ENCODE measurements around the gene ERO1B.
"Not testable (repeated sequence)": the region's sequence is repeated elsewhere in the genome, so short reads cannot be mapped to it uniquely, and the experiment has no call there.

ERO1B gene

GRCh38 chr1:236315092-236315491, 33.3 kb upstream of the ERO1B start:
- no peaks in the 10 kb centered on the region for H3K9me3 ChIP-seq (ENCODE audit: control insufficient read depth, low read length)
- H3K9ac ChIP-seq (ENCODE audit: low read length) = no peak overlapping the region
- H3K36me3 ChIP-seq (ENCODE audit: control insufficient read depth, insufficient read depth, low read length, severe bottlenecking) = no peaks in the 10 kb centered on the region
- no peak overlapping the region for H3K4me3 ChIP-seq (ENCODE audit: low read length)
- H3K4me1 ChIP-seq (ENCODE audit: control insufficient read depth, insufficient read depth, low read length) = no peaks in the 10 kb centered on the region
- H3K27me3 ChIP-seq (replicated peaks; ENCODE audit: control insufficient read depth, insufficient read depth, low read length) = peaks cover 8% of the 10 kb centered on the region
- DNase-seq (ENCODE audit: low read depth) = no peak

- H3K4me1 ChIP-seq (ENCODE audit: control insufficient read depth, insufficient read depth, low read length); H3K9ac ChIP-seq (ENCODE audit: low read length); H3K4me3 ChIP-seq (ENCODE audit: low read length); H3K27me3 ChIP-seq (replicated peaks; ENCODE audit: control insufficient read depth, insufficient read depth, low read length); H3K36me3 ChIP-seq (ENCODE audit: control insufficient read depth, insufficient read depth, low read length, severe bottlenecking); DNase-seq (ENCODE audit: low read depth); H3K9me3 ChIP-seq (ENCODE audit: control insufficient read depth, low read length): not testable (repeated sequence)
Observed at GRCh38 chr1:236314050-236314449, 32.3 kb upstream of the ERO1B start.

GRCh38 chr1:236313427-236313826, 31.7 kb upstream of the ERO1B start:
- no peak for DNase-seq (ENCODE audit: low read depth)
- H3K4me1 ChIP-seq (ENCODE audit: control insufficient read depth, insufficient read depth, low read length) = no peaks in the 10 kb centered on the region
- H3K9ac ChIP-seq (ENCODE audit: low read length) = no peak overlapping the region
- no peak overlapping the region for H3K4me3 ChIP-seq (ENCODE audit: low read length)
- H3K36me3 ChIP-seq (ENCODE audit: control insufficient read depth, insufficient read depth, low read length, severe bottlenecking) = no peaks in the 10 kb centered on the region
- H3K9me3 ChIP-seq (ENCODE audit: control insufficient read depth, low read length) = no peaks in the 10 kb centered on the region
- peaks cover 9% of the 10 kb centered on the region for H3K27me3 ChIP-seq (replicated peaks; ENCODE audit: control insufficient read depth, insufficient read depth, low read length)

DNA sequence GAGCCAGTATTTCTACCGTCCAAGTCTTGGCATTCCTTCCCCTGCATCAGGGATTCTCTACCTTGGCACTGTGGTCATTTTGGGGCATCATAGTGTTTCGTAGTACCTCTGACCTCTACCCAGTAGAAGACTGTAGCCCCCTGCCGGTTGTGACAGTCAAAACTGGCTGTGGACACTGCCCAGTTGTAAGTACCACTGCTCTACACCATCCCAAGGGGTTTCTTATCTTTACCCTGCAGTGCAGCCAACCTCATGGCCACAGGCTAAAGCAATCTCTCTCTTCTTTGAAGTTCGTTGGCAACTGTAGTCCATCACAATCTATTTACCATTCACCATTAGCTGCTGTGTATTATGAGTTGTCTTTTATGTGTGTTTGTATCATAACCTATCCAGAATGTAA, 29.3 kb upstream of the ERO1B start:
- Histone ChIP-seq H3K4me1 (ENCODE audit: control insufficient read depth, insufficient read depth, low read length) (no peaks in the 10 kb centered on the region), H3K9ac (ENCODE audit: low read length) (no peak overlapping the region), H3K36me3 (ENCODE audit: control insufficient read depth, insufficient read depth, low read length, severe bottlenecking) (no peaks in the 10 kb centered on the region), H3K9me3 (ENCODE audit: control insufficient read depth, low read length) (no peaks in the 10 kb centered on the region), H3K27me3 (replicated peaks; ENCODE audit: control insufficient read depth, insufficient read depth, low read length) (peaks cover 7% of the 10 kb centered on the region), H3K4me3 (ENCODE audit: low read length) (no peak overlapping the region)
- no peak for DNase-seq (ENCODE audit: low read depth)

- H3K4me3 ChIP-seq (ENCODE audit: low read length) = no peak overlapping the region
- no peak for DNase-seq (ENCODE audit: low read depth)
- H3K27me3 ChIP-seq (replicated peaks; ENCODE audit: control insufficient read depth, insufficient read depth, low read length) = peaks cover 5% of the 10 kb centered on the region
- no peaks in the 10 kb centered on the region for H3K9me3 ChIP-seq (ENCODE audit: control insufficient read depth, low read length)
- H3K36me3 ChIP-seq (ENCODE audit: control insufficient read depth, insufficient read depth, low read length, severe bottlenecking) = no peaks in the 10 kb centered on the region
- H3K4me1 ChIP-seq (ENCODE audit: control insufficient read depth, insufficient read depth, low read length) = no peaks in the 10 kb centered on the region
- H3K9ac ChIP-seq (ENCODE audit: low read length) = no peak overlapping the region
Observed at GRCh38 chr1:236308827-236309226, 27.1 kb upstream of the ERO1B start.

DNA sequence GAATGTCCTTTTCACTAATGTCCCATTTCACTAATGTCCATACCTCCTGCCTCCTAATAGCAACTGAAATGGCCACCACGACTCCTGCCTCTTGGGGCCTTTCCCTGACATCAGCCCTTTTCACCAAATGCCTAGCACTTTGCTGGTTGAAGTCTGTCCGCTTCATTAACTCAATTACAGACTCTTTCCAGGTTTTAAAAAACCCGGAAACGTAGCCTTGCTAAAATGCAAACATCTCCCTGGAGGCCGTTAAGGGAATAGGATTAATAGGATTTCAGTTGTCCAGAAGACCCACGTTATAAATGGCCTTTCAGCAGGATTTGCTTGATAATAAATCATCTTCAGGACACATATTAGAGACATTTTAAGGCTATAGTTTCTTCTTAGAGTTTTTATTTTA, 25.7 kb upstream of the ERO1B start:
- DNase-seq (ENCODE audit: low read depth) = no peak
- no peaks in the 10 kb centered on the region for H3K4me1 ChIP-seq (ENCODE audit: control insufficient read depth, insufficient read depth, low read length)
- H3K9me3 ChIP-seq (ENCODE audit: control insufficient read depth, low read length) = no peaks in the 10 kb centered on the region
- peaks cover 3% of the 10 kb centered on the region for H3K27me3 ChIP-seq (replicated peaks; ENCODE audit: control insufficient read depth, insufficient read depth, low read length)
- H3K9ac ChIP-seq (ENCODE audit: low read length) = no peak overlapping the region
- no peak overlapping the region for H3K4me3 ChIP-seq (ENCODE audit: low read length)
- no peaks in the 10 kb centered on the region for H3K36me3 ChIP-seq (ENCODE audit: control insufficient read depth, insufficient read depth, low read length, severe bottlenecking)

GRCh38 chr1:236304682-236305081, 22.9 kb upstream of the ERO1B start:
- H3K9me3 ChIP-seq (ENCODE audit: control insufficient read depth, low read length) = no peaks in the 10 kb centered on the region
- no peak for DNase-seq (ENCODE audit: low read depth)
- peaks cover 8% of the 10 kb centered on the region for H3K27me3 ChIP-seq (replicated peaks; ENCODE audit: control insufficient read depth, insufficient read depth, low read length)
- H3K9ac ChIP-seq (ENCODE audit: low read length) = no peak overlapping the region
- no peaks in the 10 kb centered on the region for H3K36me3 ChIP-seq (ENCODE audit: control insufficient read depth, insufficient read depth, low read length, severe bottlenecking)
- no peak overlapping the region for H3K4me3 ChIP-seq (ENCODE audit: low read length)
- H3K4me1 ChIP-seq (ENCODE audit: control insufficient read depth, insufficient read depth, low read length) = no peaks in the 10 kb centered on the region

- H3K4me3 ChIP-seq (ENCODE audit: low read length) = no peak overlapping the region
- H3K36me3 ChIP-seq (ENCODE audit: control insufficient read depth, insufficient read depth, low read length, severe bottlenecking) = no peaks in the 10 kb centered on the region
- H3K4me1 ChIP-seq (ENCODE audit: control insufficient read depth, insufficient read depth, low read length) = no peaks in the 10 kb centered on the region
- H3K9me3 ChIP-seq (ENCODE audit: control insufficient read depth, low read length) = no peaks in the 10 kb centered on the region
- no peak overlapping the region for H3K9ac ChIP-seq (ENCODE audit: low read length)
- H3K27me3 ChIP-seq (replicated peaks; ENCODE audit: control insufficient read depth, insufficient read depth, low read length) = peaks cover 8% of the 10 kb centered on the region
- no peak for DNase-seq (ENCODE audit: low read depth)
Observed at GRCh38 chr1:236303675-236304074, 21.9 kb upstream of the ERO1B start.

GRCh38 chr1:236302941-236303340, 21.2 kb upstream of the ERO1B start:
- Histone ChIP-seq H3K4me3 (ENCODE audit: low read length) (no peak overlapping the region), H3K27me3 (replicated peaks; ENCODE audit: control insufficient read depth, insufficient read depth, low read length) (peaks cover 8% of the 10 kb centered on the region), H3K4me1 (ENCODE audit: control insufficient read depth, insufficient read depth, low read length) (no peaks in the 10 kb centered on the region)

GRCh38 chr1:236301958-236302335, 20.2 kb upstream of the ERO1B start:
- no peaks in the 10 kb centered on the region for H3K9me3 ChIP-seq (ENCODE audit: control insufficient read depth, low read length)
- H3K4me1 ChIP-seq (ENCODE audit: control insufficient read depth, insufficient read depth, low read length) = no peaks in the 10 kb centered on the region
- DNase-seq (ENCODE audit: low read depth) = no peak
- H3K9ac ChIP-seq (ENCODE audit: low read length) = no peak overlapping the region
- no peak overlapping the region for H3K4me3 ChIP-seq (ENCODE audit: low read length)
- no peaks in the 10 kb centered on the region for H3K36me3 ChIP-seq (ENCODE audit: control insufficient read depth, insufficient read depth, low read length, severe bottlenecking)
- H3K27me3 ChIP-seq (replicated peaks; ENCODE audit: control insufficient read depth, insufficient read depth, low read length) = peaks cover 11% of the 10 kb centered on the region

More at GRCh38 chr1:236302941-236303340, 21.2 kb upstream of the ERO1B start:
- no peaks in the 10 kb centered on the region for H3K36me3 ChIP-seq (ENCODE audit: control insufficient read depth, insufficient read depth, low read length, severe bottlenecking)
- H3K9ac ChIP-seq (ENCODE audit: low read length) = no peak overlapping the region
- DNase-seq (ENCODE audit: low read depth) = no peak
- H3K9me3 ChIP-seq (ENCODE audit: control insufficient read depth, low read length) = no peaks in the 10 kb centered on the region

- DNase-seq (ENCODE audit: low read depth) = no peak
- Histone ChIP-seq H3K9ac (ENCODE audit: low read length) (no peak overlapping the region), H3K9me3 (ENCODE audit: control insufficient read depth, low read length) (no peaks in the 10 kb centered on the region), H3K4me3 (ENCODE audit: low read length) (no peak overlapping the region), H3K27me3 (replicated peaks; ENCODE audit: control insufficient read depth, insufficient read depth, low read length) (peaks cover 11% of the 10 kb centered on the region), H3K4me1 (ENCODE audit: control insufficient read depth, insufficient read depth, low read length) (no peaks in the 10 kb centered on the region), H3K36me3 (ENCODE audit: control insufficient read depth, insufficient read depth, low read length, severe bottlenecking) (no peaks in the 10 kb centered on the region)
Observed at GRCh38 chr1:236301080-236301957, 19.6 kb upstream of the ERO1B start.

GRCh38 chr1:236297161-236297560, 15.4 kb upstream of the ERO1B start:
- Histone ChIP-seq H3K36me3 (ENCODE audit: control insufficient read depth, insufficient read depth, low read length, severe bottlenecking) (no peaks in the 10 kb centered on the region), H3K9ac (ENCODE audit: low read length) (no peak overlapping the region), H3K9me3 (ENCODE audit: control insufficient read depth, low read length) (no peaks in the 10 kb centered on the region), H3K27me3 (replicated peaks; ENCODE audit: control insufficient read depth, insufficient read depth, low read length) (peaks cover 11% of the 10 kb centered on the region), H3K4me1 (ENCODE audit: control insufficient read depth, insufficient read depth, low read length) (no peaks in the 10 kb centered on the region), H3K4me3 (ENCODE audit: low read length) (no peak overlapping the region)
- DNase-seq (ENCODE audit: low read depth) = no peak
